Brain microvascular endothelial cell (primary cell): ENCODE data around the gene SUSD3.

Experiments
- DNase-seq: peaks from one replicate; pipeline ENCODE4 v3.0.0-alpha.2; 2020
- H3K27ac ChIP-seq: fragments of 250-450 bp; sonication (Bioruptor Pico); 2 replicates; pipeline ENCODE4 v1.5.1; 2020; ENCODE audit warnings: mild to moderate bottlenecking, moderate library complexity
- H3K27me3 ChIP-seq: fragments of 250-450 bp; sonication (Bioruptor Pico); replicated peaks from 2 replicates; pipeline ENCODE4 v1.5.1; 2020; ENCODE audit warnings: mild to moderate bottlenecking
- H3K36me3 ChIP-seq: fragments of 250-450 bp; sonication (Bioruptor Pico); replicated peaks from 2 replicates; pipeline ENCODE4 v1.5.1; 2020; ENCODE audit warnings: mild to moderate bottlenecking
- H3K4me3 ChIP-seq: 2 replicates; pipeline ENCODE4 v1.5.1; 2011; ENCODE audit warnings: low read depth, mild to moderate bottlenecking, control low read depth, low read length, moderate library complexity
- CTCF ChIP-seq: IDR thresholded peaks from 2 replicates; pipeline ENCODE4 v1.5.1; 2011; ENCODE audit warnings: low read depth, mild to moderate bottlenecking, moderate library complexity, low read length, control low read depth, inconsistent platforms; ENCODE audit errors: missing control alignments
- in situ Hi-C: cut with HindIII; loops from 2 replicates; pipeline ENCODE4 v1.10.0; 2017; ENCODE audit warnings: low sequenced_read_pairs, low pct_ligation_motif_present

The SUSD3 gene

GRCh38 chr9:93060746-93061259 is 2.3 kb downstream of the SUSD3 start:
- Histone ChIP-seq H3K36me3 (no peaks in the 10 kb centered on the region), H3K4me3 (no peak overlapping the region), H3K27me3 (no peaks in the 10 kb centered on the region), H3K27ac (no peak overlapping the region)
- no peak for DNase-seq
- no peak for TF ChIP-seq CTCF
- in situ Hi-C loops, result no loop called here

GRCh38 chr9:93061260-93061751 is 2.8 kb downstream of the SUSD3 start:
- no peak for DNase-seq
- in situ Hi-C loops, result no loop called here
- Histone ChIP-seq H3K27me3 (no peaks in the 10 kb centered on the region), H3K36me3 (no peaks in the 10 kb centered on the region), H3K27ac (no peak overlapping the region), H3K4me3 (no peak overlapping the region)
- TF ChIP-seq CTCF, result no peak

GRCh38 chr9:93061791-93062763 is 3.6 kb downstream of the SUSD3 start:
- H3K4me3 ChIP-seq, result no peak overlapping the region
- H3K27ac ChIP-seq, result no peak overlapping the region
- no peak for DNase-seq
- TF ChIP-seq CTCF, result no peak
- H3K27me3 ChIP-seq, result no peaks in the 10 kb centered on the region
- H3K36me3 ChIP-seq, result no peaks in the 10 kb centered on the region
- in situ Hi-C loops, result no loop called here

GRCh38 chr9:93064392-93065134 is 6.1 kb downstream of the SUSD3 start:
- no peak for DNase-seq
- no peak for TF ChIP-seq CTCF
- Histone ChIP-seq H3K27me3 (no peaks in the 10 kb centered on the region), H3K27ac (no peak overlapping the region), H3K36me3 (no peaks in the 10 kb centered on the region), H3K4me3 (no peak overlapping the region)
- in situ Hi-C loops, result no loop called here

GRCh38 chr9:93065135-93065720 is 6.7 kb downstream of the SUSD3 start:
- Histone ChIP-seq H3K27me3 (no peaks in the 10 kb centered on the region), H3K27ac (no peak overlapping the region), H3K4me3 (no peak overlapping the region), H3K36me3 (no peaks in the 10 kb centered on the region)
- DNase-seq, result no peak
- TF ChIP-seq CTCF, result no peak
- in situ Hi-C loops, result no loop called here
